ENCODE measurements around the gene TTLL5.

Gene TTLL5

GRCh38 chr14:75910048-75910447, 249.0 kb downstream of the TTLL5 start:
- TF ChIP-seq POLR2AphosphoS5 (IDR thresholded peaks at IDR 0.05; ENCODE audit: low read depth) (no peak), REST (IDR thresholded peaks at IDR 0.05; ENCODE audit: insufficient replicate concordance, low read depth) (no peak), CTCF (IDR thresholded peaks at IDR 0.05; ENCODE audit: insufficient read depth, low read length) (no peak), GABPA (IDR thresholded peaks at IDR 0.05; ENCODE audit: low read depth) (no peak), SPI1 (IDR thresholded peaks at IDR 0.05; ENCODE audit: borderline replicate concordance, low read depth) (no peak)
- no peak for DNase-seq (ENCODE audit: low read depth in 1 of 2, low spot score in 1 of 2)
- no peak overlapping the region for H3K27ac ChIP-seq (replicated peaks)
- H3K27me3 ChIP-seq (ENCODE audit: insufficient read depth, poor library complexity, severe bottlenecking): no peaks in the 10 kb centered on the region
- H3K4me3 ChIP-seq (replicated peaks; ENCODE audit: insufficient read depth, low read length): no peak overlapping the region

- no peak for TF ChIP-seq POLR2AphosphoS5 (IDR thresholded peaks at IDR 0.05; ENCODE audit: low read depth)
- TF ChIP-seq SPI1 (IDR thresholded peaks at IDR 0.05; ENCODE audit: borderline replicate concordance, low read depth): no peak
- TF ChIP-seq GABPA (IDR thresholded peaks at IDR 0.05; ENCODE audit: low read depth): no peak
- no peak for TF ChIP-seq REST (IDR thresholded peaks at IDR 0.05; ENCODE audit: insufficient replicate concordance, low read depth)
- TF ChIP-seq CTCF (IDR thresholded peaks at IDR 0.05; ENCODE audit: insufficient read depth, low read length): no peak
- H3K27ac ChIP-seq (replicated peaks): no peak overlapping the region
- H3K27me3 ChIP-seq (ENCODE audit: insufficient read depth, poor library complexity, severe bottlenecking): no peaks in the 10 kb centered on the region
- H3K4me3 ChIP-seq (replicated peaks; ENCODE audit: insufficient read depth, low read length): no peak overlapping the region
- no peak for DNase-seq (ENCODE audit: low read depth in 1 of 2, low spot score in 1 of 2)
These were observed 250.8 kb downstream of the TTLL5 start for GRCh38 chr14:75911883-75912282.

- Histone ChIP-seq H3K27me3 (ENCODE audit: insufficient read depth, poor library complexity, severe bottlenecking) (no peaks in the 10 kb centered on the region), H3K4me3 (replicated peaks; ENCODE audit: insufficient read depth, low read length) (no peak overlapping the region), H3K27ac (replicated peaks) (no peak overlapping the region)
- no peak for DNase-seq (ENCODE audit: low read depth in 1 of 2, low spot score in 1 of 2)
- no peak for TF ChIP-seq CTCF (IDR thresholded peaks at IDR 0.05; ENCODE audit: insufficient read depth, low read length)
- TF ChIP-seq POLR2AphosphoS5 (IDR thresholded peaks at IDR 0.05; ENCODE audit: low read depth): no peak
- TF ChIP-seq REST (IDR thresholded peaks at IDR 0.05; ENCODE audit: insufficient replicate concordance, low read depth): no peak
- no peak for TF ChIP-seq SPI1 (IDR thresholded peaks at IDR 0.05; ENCODE audit: borderline replicate concordance, low read depth)
- TF ChIP-seq GABPA (IDR thresholded peaks at IDR 0.05; ENCODE audit: low read depth): no peak
These were observed 252.1 kb downstream of the TTLL5 start for GRCh38 chr14:75913183-75913582.
